Measurements from ENCODE around the gene NXNL1. TPM values are rescaled to one million over a fixed set of nuclear protein-coding genes. Genes with fewer than 3 reads are reported as not detected.

NXNL1 gene
- total and polyA plus RNA-seq, 2 donors (not counting 3 experiments of a cell fraction or from before 2014, with no cell fraction given), result not detected

GRCh38 chr19:17418710-17419109 is 42.0 kb downstream of the NXNL1 start:
- no peaks in the 10 kb centered on the region for H3K27me3 ChIP-seq (ENCODE audit: control insufficient read depth in 2 of 2, insufficient read depth in 2 of 2, low read length in 2 of 2)
- H3K27ac ChIP-seq (ENCODE audit: insufficient read depth, low read depth, low read length), result peak overlapping the region; percentile 64
- intact Hi-C loops (cut with micrococcal nuclease), result loop anchor here (2.0 kb wide), 1 partner anchor 52 kb away; the partner anchor contains the start of gene SLC27A1
- no peaks in the 10 kb centered on the region for H4K20me1 ChIP-seq (replicated peaks; ENCODE audit: control insufficient read depth, extremely low read depth, insufficient read depth, low read length)
- dilution Hi-C loops (cut with MboI; ENCODE audit: extremely low pct_ligation_motif_present, low sequenced_read_pairs), result no loop called here
- H3K9ac ChIP-seq (replicated peaks; ENCODE audit: extremely low read depth, insufficient read depth, low read length), result peak overlapping the region; percentile 35
- TF ChIP-seq POLR2A (IDR thresholded peaks at IDR 0.05; ENCODE audit: low read depth, low read length) (no peak), GATA2 (IDR thresholded peaks at IDR 0.05; ENCODE audit: insufficient read depth, insufficient read length, low read depth, low read length) (no peak), FOS (IDR thresholded peaks at IDR 0.05; ENCODE audit: borderline replicate concordance, insufficient read depth, low read length) (no peak), CTCF (IDR thresholded peaks at IDR 0.05; ENCODE audit: extremely low read depth in 1 of 2, insufficient read depth in 1 of 2, low read depth in 1 of 2, low read length in 2 of 2) (no peak), MYC (IDR thresholded peaks at IDR 0.05; ENCODE audit: low read depth, low read length) (no peak), EZH2 (IDR thresholded peaks at IDR 0.05; ENCODE audit: borderline replicate concordance, low read depth, low read length, severe bottlenecking) (no peak), POLR2AphosphoS5 (IDR thresholded peaks at IDR 0.05; ENCODE audit: insufficient read depth, low read depth, low read length) (no peak), JUN (IDR thresholded peaks at IDR 0.05; ENCODE audit: borderline replicate concordance, insufficient read depth, insufficient read length, low read depth) (no peak)
- TF ChIP-seq, protein P1, sequence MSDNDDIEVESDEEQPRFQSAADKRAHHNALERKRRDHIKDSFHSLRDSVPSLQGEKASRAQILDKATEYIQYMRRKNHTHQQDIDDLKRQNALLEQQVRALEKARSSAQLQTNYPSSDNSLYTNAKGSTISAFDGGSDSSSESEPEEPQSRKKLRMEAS (IDR thresholded peaks at IDR 0.05; ENCODE audit: insufficient read depth, insufficient read length), result no peak
- no peaks in the 10 kb centered on the region for H3K9me3 ChIP-seq (replicated peaks; ENCODE audit: control insufficient read depth, insufficient read depth, low read length)
- peaks cover 15% of the 10 kb centered on the region for H3K4me1 ChIP-seq (ENCODE audit: control insufficient read depth, extremely low read depth, insufficient read depth, low read length)
- peak overlapping the region in 1 of 3 experiments; percentile 63 for H3K4me3 ChIP-seq (replicated peaks in 1 of 3; ENCODE audit: insufficient read depth in 1 of 3, low read depth in 1 of 3, low read length in 3 of 3)
- POLR2A ChIA-PET, result interaction anchor here (1.3 kb wide), 1 partner anchor 13 kb away, joined by 4 read pairs; the partner anchor contains the start of gene BST2
- no peak overlapping the region for H2AFZ ChIP-seq (ENCODE audit: low read depth, low read length)
- no peaks in the 10 kb centered on the region for H3K79me2 ChIP-seq (ENCODE audit: control insufficient read depth, insufficient read depth, low read length)
- H3K36me3 ChIP-seq (ENCODE audit: control insufficient read depth in 2 of 2, extremely low read depth in 1 of 2, insufficient read depth in 2 of 2, low read length in 2 of 2), result no peaks in the 10 kb centered on the region
- no peaks in the 10 kb centered on the region for H3K9me1 ChIP-seq (replicated peaks; ENCODE audit: control insufficient read depth, extremely low read depth, insufficient read depth, low read length)
- H3K4me2 ChIP-seq (ENCODE audit: insufficient read depth, low read length), result peak overlapping the region; percentile 75
- DNase-seq (ENCODE audit: low read depth, low spot score), result no peak
- no TSS peak for BruUV-seq (replicated peaks)
- FAIRE-seq, result no peak
- CTCF ChIA-PET, result interaction anchor here (1.3 to 1.6 kb wide), 5 partner anchors 19 to 48 kb away, joined by 4 to 12 read pairs (median 5); partner anchors contain the start of gene CCDC194
